Femur (tissue), 1 donor: ENCODE data around the gene PSMD8.
"Not testable (repeated sequence)": the region's sequence is repeated elsewhere in the genome, so short reads cannot be mapped to it uniquely, and the experiment has no call there.

ENCODE experiments used
- DNase-seq: peaks from one replicate; pipeline ENCODE4 v3.0.0-alpha.2; 2017

Gene PSMD8

DNA sequence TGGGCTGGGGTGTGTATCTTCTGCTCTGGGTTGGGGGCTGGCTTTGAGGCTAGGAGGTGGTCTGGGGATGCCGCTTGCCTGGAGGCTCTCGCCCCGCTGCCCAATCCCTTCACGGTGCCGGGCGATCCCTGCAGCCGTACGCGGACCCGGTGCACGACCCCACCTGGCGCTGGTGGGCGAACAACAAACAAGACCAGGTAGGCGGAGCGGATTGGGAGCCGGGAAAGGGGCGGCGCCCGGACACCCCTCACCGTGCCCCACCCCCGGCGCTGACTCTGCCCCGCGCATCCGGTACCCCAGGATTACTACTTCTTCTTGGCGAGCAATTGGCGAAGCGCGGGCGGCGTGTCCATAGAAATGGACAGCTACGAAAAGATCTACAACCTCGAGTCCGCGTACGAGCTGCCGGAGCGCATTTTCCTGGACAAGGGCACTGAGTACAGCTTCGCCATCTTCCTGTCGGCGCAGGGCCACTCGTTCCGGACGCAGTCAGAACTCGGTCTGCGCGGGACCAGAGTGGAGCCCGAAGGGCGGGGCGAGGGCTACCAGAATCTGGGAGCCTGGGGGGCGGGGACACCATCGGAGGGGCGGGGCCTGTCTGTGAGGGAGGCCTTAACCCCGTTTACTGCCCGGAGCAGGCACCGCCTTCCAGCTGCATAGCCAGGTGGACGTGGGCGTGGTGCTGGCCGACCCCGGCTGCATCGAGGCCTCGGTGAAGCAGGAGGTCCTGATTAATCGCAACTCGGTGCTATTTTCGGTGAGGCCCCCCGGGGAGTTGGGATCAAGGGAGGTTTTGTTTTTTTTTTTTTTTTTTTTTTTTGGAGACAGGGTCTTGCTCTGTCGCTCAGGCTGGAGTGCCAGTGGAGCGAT, 12.1 kb upstream of the PSMD8 start:
- peak; percentile 70 for DNase-seq

DNA sequence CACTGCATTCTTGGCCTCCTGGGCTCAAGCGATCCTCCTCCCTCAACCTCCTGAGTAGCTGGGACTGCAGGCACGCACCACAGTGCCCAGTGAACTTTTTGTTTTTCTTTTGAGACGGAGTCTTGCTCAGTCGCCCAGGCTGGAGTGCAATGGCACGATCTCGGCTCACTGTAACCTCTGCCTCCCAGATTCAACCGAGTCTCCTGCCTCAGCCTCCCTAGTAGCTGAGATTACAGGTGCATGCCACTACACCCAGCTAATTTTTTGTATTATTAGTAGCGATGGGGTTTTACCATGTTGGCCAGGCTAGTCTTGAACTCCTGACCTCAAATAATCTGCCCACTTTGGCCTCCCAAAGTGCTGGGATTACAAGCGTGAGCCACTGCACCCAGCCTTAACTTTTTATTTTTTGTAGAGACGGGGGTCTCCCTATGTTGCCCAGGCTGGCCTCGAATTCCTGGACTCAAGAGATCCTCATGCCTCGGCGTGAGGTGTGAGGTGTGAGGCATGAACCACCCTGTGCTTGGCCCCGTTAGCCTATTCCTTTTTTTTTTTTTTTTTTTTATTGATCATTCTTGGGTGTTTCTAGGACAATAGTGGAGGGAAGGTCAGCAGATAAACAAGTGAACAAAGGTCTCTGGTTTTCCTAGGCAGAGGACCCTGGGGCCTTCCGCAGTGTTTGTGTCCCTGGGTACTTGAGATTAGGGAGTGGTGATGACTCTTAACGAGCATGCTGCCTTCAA, 11.3 kb upstream of the PSMD8 start:
- not testable (repeated sequence) for DNase-seq

DNA sequence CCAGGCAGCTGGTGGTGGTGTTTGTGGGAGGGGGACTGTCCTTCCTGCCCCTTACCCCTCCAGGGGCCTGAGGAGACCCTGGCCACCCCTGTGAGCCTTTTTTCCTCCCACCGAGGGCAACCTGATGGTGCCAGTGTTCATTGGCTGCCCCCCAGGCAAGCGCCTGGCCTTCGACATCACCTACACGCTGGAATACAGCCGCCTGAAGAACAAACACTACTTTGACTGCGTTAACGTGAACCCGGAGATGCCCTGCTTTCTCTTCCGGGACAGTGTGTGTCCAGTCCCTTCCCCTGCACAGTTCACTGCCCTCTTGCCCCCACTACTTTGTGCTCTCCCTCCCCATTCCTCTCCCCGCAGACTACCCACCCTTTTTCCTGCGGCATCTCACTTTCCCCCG, 7.3 kb upstream of the PSMD8 start:
- DNase-seq, result no peak

DNA sequence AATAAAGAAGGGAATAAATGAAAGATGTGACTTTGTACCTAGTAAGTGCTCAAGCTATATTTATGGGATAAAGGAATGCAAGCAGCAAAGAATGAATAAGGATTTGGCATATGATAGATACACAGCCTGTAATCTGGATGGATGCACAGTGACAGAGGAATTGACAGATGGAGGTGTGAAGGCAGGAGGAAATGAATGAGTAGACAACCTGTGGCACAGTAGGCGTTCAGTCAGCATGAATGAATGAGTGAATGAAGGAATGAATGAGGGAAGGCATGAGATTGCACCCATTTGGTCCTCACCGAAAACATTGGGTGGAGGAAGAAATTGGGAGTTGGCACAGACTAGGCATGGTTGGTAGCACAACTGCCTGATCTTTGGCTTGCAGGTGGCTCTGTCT, 4.8 kb upstream of the PSMD8 start:
- DNase-seq, result no peak

DNA sequence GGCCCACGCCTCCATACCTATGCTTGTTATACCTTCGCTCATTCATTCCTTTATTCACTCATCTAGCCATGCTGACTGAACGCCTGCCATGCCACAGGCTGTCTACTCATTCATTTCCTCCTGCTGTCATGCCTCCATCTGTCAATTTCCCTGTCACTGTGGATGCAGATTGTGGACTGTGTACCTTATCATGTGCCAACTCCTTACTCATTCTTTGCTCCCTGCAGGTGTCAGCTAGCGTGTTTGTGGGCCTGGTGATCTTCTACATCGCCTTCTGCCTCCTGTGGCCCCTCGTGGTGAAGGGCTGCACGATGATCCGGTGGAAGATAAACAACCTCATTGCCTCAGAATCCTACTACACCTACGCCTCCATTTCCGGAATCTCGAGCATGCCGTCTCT, 4.1 kb upstream of the PSMD8 start:
- no peak for DNase-seq

DNA sequence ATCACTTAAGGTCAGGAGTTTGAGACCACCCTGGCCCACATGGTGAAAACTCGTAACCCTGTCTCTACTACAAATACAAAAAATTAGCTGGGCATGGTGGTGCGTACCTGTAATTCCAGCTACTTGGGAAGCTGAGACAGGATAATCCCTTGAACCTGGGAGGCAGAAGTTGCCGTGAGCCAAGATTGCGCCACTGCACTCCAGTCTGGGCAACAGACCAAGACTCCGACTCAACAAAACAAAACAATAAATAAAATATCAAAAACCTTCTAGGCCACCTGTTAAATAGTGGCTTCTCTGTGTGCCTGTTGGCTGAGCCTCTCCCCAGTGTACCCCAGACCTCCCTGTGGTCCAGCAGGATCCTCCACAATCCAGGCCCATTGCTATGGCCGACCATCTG, 3.3 kb upstream of the PSMD8 start:
- no peak for DNase-seq

DNA sequence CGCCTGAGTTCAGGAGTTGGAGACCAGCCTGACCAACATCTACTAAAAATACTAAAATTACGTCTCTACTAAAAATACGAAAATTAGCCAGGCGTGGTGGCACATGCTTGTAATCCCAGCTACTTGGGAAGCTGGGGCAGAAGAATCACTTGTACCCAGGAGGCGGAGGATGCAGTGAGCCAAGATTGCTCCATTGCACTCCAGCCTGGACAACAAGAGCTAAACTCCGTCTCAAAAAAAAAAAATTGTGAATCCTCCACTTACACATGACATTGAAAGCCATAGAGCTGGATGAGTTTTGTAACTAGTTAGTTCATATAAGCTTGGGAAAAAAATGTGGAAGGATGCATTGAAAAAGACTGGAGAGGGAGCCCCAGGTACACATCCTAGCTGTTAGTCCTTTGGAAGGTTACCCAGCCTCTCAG, 452 bp upstream of the PSMD8 start:
- no peak for DNase-seq

DNA sequence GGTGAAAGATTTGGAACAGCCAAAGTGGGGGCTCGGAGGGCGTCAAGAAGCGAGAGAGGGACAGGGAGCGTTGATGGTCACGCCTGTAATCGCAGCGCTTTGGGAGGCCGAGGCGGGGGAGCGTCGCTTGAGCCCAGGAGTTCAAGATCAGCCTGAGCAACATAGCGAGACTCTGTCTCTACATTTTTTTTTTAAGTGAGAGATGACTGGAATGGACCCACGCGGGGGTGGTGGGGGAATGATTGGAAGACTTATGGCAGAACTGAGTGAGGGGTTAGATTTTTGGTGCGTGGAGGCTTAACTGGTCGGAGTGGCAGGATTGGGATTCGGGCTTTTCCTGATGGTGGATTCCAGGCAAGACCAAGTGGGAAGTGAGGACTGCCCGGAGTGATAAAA, 725 bp downstream of the PSMD8 start:
- no peak for DNase-seq

DNA sequence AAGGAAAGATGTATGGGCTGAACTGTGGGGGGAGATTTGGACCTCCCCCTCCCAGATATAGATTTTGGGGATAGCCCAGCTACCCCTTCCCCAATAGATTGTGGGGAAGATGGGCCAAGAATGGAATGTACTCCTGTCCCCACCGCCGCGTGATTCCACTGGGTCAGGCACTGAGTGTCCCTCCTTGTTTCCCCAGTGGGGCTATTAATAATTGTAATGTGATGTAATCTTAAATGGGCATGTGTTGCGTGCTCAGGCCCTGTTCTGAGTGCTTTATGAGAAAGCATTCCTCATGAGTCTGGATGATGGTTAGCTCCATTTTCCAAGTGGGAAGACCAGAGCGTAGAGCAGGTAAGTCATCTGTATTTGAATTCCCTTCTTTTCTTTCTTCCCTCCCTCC, 1.4 kb downstream of the PSMD8 start:
- DNase-seq, result no peak

DNA sequence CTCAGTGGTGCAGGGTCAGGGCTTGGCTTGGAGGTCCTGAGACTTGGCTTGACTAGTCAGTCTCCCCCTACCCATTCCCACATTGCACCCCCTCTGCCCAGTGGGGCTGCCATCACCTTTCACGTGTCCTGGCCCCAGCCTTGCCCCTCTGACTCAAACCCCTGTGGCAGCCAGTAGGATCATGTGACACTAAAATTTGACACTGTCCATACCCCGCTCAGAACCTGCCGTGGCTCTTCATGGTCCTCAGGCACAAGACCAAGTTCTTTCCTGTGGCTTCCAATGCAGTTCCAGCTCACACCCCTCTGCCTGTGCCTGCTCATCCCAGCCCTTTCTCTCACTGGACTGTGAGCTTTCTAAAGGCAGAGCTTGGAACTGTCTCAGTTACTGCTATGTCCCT, 2.2 kb downstream of the PSMD8 start:
- no peak for DNase-seq

DNA sequence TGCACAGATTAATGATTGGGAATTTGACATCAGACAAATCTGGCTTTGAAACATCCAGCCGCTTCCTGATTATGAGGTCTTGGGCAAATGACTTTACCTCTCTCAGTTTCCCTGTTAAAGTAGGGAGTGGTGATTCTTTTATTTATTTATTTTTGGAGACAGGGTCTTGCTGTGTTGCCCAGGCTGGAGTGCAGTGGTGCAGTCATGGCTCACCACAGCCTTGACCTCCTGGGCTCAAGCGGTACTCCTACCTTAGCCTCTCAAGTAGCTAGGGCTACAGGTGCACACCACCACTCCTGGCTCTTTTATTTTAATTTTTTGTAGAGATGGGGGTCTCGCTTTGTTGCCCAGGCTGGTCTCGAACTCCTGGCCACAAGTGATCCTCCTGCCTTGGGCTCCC, 2.7 kb downstream of the PSMD8 start:
- no peak for DNase-seq

DNA sequence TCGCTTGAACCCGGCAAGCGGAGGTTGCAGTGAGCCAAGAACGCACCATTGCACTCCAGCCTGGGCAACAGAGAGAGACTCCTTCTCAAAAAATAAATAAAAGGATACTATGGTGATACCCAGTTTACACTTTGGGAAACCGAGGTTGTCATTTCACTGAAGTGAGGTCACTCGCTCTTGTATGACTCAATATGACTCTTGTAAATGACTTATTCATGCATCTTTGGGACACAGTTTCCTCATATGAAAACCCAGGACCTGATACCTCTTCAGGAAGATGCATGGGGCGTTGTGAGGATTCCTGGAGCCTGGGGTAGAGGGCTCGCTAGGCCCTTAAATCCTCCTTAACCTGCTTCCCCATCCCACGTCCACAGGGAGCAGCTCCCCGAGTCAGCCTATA, 4.5 kb downstream of the PSMD8 start:
- no peak for DNase-seq

DNA sequence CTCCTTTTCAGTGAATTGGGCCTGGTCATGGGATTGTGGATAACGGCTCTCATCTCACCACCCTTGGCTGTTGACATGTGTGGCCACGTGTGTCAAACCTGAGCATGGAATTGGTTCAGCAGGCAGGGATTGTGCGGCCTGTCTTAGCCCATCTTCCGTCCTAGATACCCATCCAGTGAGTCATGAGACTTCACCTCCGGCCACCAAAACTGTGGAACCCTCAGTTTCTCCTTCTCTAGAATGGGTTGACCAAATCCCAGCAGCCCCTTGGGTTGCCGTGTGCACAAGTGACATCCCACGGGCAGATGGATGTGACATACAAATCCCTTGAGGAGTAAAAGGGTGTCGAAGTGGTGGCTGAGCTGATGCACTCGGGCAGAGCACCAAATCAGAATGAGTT, 6.8 kb downstream of the PSMD8 start:
- DNase-seq, result no peak

DNA sequence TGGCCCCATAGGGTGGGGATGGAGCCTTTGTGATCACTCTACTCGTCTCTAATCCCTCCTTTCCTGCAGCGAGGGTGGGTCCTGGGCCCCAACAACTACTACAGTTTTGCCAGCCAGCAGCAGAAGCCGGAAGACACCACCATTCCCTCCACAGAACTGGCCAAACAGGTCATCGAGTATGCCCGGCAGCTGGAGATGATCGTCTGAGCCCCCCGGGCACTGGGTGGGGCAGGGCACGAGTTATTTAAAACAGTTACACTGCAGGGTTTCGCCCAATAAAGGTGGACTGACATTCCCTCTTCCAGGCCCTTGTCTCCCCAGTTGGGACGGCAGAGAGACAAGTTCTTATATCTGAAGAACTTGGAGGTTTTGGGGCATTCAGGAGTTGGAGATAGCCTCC, 8.8 kb downstream of the PSMD8 start:
- no peak for DNase-seq

DNA sequence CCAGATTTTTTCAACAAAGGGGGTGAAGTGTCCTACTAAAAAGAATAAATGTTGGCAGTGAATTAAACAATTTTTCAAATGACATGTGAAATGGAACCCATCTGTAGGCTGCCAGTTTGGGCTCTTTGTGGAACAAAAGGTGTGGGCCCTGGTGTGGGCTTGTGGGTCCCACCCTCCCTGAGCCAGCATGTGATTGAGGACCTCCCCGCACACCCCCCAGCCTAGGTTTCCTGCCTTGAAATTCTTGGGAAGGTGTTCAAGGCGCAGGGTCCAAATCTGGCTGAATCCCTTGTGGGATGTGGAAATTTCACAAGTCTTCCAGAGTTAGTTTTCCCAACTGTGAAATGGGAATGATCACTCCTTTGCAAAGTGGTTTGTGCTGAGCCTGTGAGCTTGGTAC, 9.4 kb downstream of the PSMD8 start:
- no peak for DNase-seq

DNA sequence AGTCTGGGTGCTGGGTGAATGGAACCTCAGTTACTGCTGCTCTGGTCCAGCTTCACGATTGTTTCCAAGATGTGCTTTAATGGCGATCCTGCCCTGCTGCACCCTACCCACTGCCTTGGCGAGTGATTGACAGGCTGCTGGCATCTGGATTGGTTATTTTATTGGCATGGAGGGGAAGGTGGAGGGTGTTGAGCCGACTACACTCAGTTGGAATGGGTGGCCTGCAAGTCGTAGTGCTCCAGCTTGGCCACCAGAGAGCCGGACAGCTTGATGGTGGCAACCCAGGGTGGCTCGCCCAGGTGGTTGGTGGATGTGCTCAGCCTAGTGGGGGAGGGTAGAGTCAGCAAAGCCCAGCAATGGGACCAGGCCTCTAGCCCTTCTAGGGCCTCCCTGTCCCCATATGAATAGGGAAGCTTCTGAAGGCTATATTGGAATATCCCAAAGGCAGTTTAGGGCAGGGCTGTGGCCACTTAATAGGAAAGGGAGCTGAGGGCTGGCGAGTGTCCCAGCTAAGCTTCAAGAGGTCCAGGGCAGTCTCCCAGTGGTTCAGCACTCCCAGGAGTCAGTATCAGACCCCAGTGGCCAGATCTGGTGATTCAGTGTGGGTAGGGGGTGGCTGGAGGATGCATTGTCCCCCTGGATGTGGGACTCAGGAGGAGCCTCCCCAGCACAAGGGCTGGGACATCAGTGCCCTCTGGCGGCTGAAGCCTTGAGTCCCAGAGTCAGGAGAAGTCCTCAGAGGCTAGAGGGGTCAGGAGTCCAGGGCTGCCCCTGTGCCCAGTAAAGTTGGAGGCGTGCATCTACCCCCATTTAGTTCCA, 10.0 kb downstream of the PSMD8 start:
- no peak for DNase-seq

DNA sequence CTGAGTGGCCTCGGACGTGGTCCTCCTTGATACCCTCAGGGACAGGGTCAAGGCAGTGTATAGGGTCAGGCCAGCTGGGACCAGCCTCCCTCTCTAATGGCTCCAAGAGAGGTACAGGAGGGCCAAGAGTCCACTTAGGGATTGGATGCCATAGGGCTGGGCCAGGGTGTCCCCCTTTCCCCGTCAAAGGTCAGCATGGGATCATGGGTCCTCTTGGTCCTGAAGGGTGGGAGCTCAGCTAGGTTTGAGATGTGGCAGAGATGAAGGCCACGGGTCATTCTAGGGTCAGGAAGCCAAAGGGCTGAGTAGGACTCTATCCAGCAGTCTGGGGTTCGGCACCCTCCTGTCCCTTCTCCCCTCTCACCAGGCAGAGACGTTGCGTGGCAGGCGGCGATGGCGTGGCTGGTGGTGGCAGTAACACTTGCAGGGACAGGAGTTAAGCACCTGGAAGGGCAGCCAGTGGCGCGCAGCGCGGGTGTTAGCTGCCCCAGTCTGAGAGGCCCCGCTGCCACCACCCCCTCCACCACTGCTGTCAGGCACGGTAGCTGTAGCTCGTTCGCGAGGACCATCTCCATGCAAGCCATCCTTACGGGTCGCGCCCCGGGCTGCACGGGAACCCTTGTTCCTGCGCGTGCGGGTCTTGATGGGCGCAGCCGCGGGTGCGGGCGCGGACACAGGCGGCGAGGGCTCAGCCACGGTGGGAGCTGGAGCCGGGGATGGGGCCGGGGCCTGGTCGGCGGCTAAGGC, 10.9 kb downstream of the PSMD8 start:
- DNase-seq, result no peak

DNA sequence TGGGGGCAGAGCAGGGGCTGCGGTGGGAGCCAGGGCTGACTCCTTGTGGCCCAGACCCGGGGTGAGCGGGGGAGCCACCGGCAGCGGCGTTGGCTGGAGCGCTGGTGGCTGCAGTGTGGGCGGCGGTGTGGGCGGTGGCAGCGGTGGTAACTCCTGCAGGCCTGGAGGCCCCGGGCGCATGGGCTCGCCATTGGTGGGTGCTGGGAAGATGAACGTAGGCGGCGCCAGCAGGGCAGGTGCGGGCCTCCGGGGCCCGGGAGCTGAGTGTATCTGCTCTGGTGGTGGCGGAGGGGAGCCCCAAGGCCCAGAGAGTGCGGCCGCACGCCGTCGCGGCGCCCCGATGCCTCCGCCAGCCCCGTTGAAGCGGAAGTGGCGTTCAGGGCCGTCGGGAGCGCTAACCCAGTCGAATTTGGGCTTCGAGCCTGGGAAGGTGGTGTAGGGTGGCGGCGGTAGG, 11.5 kb downstream of the PSMD8 start:
- DNase-seq, result no peak

DNA sequence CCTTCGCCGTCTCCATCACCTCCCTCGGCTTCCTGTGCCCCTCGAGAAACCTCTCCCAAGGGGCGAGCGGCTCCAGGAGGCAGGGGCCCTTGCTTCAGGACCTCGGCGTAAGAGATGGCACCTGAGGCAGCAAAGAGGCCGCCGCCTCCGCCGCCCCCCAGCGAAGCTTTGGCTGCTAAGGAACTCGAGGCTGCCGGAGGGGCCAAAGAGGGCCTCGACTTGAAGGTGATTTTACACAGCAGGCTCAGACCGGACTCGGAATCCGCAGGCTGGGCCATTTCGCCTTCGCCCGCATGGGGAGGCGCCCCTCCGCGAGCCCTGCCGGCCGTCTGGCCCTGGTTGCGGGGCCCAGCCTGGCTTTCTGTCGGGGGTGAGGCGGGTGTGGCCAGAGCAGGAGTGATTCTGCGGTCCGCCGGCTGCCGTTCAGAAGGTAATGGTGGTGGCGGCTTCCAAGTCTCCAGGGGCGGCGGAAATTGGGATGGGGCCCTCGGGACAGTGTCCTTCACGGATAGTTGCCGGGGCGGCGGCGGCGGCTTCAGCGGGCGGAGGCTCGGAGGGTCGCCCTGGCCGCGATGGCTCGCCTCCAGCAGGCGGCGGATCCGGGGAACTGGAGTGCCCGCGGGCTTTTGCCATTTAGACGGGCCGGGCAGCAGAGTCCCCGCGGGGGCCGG, 12.1 kb downstream of the PSMD8 start:
- peak; percentile 52 for DNase-seq

DNA sequence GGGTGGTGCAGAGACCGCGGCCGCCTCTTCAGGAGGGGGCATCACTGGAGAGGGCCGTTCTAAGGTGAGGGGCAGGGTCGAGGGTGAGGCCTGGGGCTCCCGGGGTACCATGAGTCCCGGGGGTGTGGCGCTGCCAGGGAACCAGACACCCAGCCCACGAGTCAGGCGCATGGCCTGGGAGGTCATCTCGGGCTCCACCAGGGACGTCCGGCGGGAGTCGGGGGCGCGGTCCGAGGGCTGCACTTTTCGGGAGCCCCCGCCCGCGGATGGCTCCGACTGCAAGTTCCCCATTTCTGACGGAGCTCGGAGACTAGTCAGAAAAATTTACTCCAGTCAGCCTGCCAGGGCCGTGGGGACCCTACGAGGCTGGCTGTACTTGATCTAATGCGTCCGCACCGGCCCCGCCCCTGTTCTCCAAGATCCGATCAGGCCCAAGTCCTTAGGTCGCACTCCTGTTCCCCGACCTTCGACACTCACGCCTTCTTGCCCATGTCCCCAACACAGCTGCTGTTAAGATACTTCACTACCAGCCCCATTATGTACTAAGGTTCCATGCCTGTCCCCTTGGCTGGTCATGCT, 12.7 kb downstream of the PSMD8 start:
- DNase-seq, result no peak

DNA sequence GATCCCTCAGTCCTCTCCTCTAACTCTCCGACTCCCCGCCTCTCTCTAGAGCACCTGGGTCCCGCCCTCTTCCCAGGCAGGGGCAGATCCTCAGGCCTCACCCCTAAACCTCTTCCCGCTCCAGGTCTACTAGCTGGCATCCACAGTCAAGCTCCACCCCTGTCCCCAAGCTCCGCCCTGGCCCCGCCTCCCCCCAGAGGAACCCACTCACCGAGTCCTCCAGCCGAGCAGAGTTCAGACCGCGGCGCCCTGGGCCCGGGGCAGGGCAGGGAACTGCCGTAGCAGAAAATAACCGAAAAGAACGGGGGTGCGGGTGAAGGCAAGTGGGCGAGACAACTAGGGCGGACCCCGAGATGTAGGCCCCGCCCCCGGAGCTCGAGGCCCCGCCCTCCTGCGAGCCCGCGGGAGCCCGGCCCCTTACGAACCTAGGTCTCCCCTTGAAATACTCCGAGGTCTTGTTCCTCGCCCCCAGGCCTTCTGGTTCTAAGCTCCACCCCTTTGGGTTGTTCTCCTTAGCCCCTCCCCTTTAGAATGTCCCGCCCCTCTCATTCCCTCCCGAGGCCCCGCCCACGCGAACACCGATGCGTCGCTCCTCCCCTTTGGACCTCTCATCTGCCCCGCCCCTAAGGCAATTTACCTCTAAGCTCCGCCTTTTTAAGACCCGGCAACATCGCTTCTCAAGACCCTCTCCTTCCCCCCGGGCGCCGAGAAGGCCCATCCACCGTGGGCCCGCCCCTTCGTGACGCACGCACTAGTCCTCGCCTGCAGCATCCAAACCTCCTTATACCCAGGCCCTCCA, 13.4 kb downstream of the PSMD8 start, which contains the start of gene GGN:
Gene GGN (minus strand): TSS at position 485 of the 799 bp plus-strand sequence. CDS start 773 bp downstream, outside the sequence.
- peak; percentile 79 for DNase-seq
